ENCODE data around the gene MBP.

MBP gene

DNA sequence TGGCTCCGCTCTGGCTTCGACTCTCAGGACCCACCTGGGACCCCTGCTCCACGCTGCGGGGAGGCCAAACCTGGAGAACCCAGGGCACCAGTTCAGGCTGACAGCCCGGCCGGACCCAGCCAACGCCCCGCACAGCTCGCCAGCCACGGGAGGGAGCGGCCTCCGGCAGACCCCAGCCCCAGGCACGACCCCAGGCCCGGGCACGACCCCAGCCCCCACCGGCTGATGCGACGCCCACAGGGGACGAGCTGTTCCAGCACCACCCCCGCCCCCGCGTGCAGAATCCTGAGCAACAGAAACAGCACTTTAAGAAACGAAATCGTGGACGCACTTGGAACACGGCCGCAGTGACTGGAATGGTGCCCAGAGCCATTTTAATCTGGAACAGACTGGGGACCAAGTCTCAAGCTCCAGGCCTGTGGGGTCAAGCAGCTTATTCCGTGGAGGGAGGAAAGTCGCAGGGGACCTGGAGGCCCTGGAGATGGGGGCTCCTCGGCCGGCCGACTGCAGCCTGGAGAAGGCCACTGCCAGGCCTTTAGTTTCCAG is 74.2 kb downstream of the MBP start:
- Mint-ChIP-seq H3K9me3 (no peaks in the 10 kb centered on the region), H3K27me3 (ENCODE audit: low read depth, poor library complexity) (peaks cover 17% of the 10 kb centered on the region), H3K27ac (no peak overlapping the region), H3K4me3 (no peak overlapping the region), H3K36me3 (ENCODE audit: low read depth) (no peaks in the 10 kb centered on the region), H3K4me1 (peaks cover 61% of the 10 kb centered on the region)
- TF ChIP-seq, protein P1, sequence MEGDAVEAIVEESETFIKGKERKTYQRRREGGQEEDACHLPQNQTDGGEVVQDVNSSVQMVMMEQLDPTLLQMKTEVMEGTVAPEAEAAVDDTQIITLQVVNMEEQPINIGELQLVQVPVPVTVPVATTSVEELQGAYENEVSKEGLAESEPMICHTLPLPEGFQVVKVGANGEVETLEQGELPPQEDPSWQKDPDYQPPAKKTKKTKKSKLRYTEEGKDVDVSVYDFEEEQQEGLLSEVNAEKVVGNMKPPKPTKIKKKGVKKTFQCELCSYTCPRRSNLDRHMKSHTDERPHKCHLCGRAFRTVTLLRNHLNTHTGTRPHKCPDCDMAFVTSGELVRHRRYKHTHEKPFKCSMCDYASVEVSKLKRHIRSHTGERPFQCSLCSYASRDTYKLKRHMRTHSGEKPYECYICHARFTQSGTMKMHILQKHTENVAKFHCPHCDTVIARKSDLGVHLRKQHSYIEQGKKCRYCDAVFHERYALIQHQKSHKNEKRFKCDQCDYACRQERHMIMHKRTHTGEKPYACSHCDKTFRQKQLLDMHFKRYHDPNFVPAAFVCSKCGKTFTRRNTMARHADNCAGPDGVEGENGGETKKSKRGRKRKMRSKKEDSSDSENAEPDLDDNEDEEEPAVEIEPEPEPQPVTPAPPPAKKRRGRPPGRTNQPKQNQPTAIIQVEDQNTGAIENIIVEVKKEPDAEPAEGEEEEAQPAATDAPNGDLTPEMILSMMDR (IDR thresholded peaks at IDR 0.05), result no peak
- no peak for DNase-seq

DNA sequence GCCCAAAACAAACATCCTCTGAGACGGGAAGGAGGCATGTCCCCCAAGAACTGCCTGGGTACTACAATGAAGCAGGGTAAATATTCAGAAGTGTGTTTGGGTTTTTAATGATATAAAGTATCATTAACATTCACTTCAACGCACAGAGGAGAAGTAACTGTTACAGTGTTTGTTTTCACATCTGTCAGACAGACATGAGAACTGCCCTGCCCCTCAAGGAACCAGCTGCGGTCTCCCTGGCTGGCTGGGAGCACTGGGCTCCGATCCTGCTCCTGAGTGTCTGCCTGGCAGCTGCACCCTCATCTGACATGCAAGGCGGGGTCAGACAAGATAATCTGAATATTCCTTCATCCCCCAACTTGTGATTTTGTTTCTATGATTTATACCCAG is 75.6 kb downstream of the MBP start:
- no peaks in the 10 kb centered on the region for H3K36me3 Mint-ChIP-seq (ENCODE audit: low read depth)
- H3K27ac Mint-ChIP-seq, result peak overlapping the region; percentile 41
- no peaks in the 10 kb centered on the region for H3K9me3 Mint-ChIP-seq
- TF ChIP-seq, protein P1 (IDR thresholded peaks at IDR 0.05), result no peak
- H3K27me3 Mint-ChIP-seq (ENCODE audit: low read depth, poor library complexity), result peaks cover 14% of the 10 kb centered on the region
- no peak for DNase-seq
- H3K4me1 Mint-ChIP-seq, result peaks cover 60% of the 10 kb centered on the region
- peak overlapping the region; percentile 61 for H3K4me3 Mint-ChIP-seq

DNA sequence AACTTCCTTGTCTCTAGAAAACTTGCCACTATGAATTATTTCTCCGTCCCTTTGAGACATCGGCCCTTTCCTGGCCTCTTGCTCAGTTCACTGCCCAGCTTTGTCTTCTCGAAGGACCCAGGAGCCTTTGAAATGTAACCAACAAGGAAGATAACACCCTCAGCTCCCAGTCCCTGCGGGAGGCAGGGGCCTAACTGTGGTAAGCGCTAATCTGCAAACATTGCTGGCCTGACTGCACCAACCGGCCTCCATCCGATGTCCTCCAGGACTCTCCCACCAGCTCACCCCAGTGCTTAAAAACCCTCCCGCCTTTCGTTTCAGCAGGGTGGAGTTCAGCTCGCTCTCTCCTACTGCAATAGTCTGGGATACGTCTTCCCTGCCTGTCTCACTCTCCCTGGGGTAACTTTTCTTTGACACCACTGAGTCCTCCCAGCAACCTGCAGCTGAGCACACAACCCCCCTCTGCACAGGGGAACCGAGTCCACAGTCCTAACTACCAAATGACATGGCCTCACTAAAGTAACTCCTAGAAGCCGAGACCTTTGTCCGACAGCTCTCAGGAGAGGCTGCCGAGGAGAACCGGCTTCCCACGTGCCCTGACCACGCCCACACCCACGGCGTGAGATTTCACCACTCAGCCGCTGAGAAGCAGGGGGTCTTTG is 76.1 kb downstream of the MBP start:
- no peaks in the 10 kb centered on the region for H3K36me3 Mint-ChIP-seq (ENCODE audit: low read depth)
- H3K27ac Mint-ChIP-seq, result peak overlapping the region; percentile 41
- peaks cover 55% of the 10 kb centered on the region for H3K4me1 Mint-ChIP-seq
- peaks cover 14% of the 10 kb centered on the region for H3K27me3 Mint-ChIP-seq (ENCODE audit: low read depth, poor library complexity)
- no peaks in the 10 kb centered on the region for H3K9me3 Mint-ChIP-seq
- TF ChIP-seq, protein P1 (IDR thresholded peaks at IDR 0.05), result no peak
- DNase-seq, result no peak
- peak overlapping the region; percentile 61 for H3K4me3 Mint-ChIP-seq

DNA sequence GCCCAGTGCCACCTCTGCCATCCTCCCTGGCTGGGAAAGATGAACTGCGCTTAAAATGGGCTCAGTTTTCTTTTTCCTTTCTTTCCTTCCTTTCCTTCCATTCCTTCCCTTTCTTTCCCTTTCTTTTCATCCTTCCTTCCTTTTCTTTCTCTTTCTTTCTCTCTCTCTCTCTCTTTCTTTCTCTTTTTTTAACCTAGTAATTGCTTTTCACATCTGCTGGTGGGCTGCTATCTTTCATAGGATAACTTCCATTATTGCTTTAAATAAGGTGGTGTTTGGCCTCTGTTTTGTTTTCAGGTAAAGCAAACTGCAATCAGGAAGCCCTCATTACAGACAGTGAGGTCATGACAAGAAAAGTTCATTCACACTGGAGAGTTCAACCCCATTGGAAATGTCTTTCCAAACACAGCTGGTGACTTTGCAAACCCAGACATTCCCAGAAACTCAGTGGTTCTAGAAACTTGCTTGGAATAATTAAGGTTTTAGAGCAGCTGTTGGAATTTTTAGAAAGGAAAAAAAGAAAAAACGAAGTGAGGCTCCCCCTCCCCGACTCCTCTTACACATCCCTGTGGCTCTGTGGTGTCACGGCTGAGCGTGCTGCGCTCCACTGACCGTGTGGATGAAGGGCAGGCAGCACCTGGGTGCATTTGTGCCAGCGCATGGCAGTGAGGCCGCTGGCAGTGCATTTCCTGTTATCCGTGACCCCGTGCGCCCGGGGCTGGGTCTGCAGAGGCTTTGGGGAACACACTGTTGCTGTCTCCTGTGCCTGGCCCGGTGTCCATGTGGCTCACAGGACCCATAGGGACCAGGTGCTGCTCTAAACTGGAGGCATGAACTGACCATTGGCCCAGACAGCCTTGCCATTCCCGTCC is 76.9 kb downstream of the MBP start:
- no peaks in the 10 kb centered on the region for H3K9me3 Mint-ChIP-seq
- H3K27ac Mint-ChIP-seq, result peak overlapping the region; percentile 65
- peak overlapping the region; percentile 5 for H3K4me3 Mint-ChIP-seq

DNA sequence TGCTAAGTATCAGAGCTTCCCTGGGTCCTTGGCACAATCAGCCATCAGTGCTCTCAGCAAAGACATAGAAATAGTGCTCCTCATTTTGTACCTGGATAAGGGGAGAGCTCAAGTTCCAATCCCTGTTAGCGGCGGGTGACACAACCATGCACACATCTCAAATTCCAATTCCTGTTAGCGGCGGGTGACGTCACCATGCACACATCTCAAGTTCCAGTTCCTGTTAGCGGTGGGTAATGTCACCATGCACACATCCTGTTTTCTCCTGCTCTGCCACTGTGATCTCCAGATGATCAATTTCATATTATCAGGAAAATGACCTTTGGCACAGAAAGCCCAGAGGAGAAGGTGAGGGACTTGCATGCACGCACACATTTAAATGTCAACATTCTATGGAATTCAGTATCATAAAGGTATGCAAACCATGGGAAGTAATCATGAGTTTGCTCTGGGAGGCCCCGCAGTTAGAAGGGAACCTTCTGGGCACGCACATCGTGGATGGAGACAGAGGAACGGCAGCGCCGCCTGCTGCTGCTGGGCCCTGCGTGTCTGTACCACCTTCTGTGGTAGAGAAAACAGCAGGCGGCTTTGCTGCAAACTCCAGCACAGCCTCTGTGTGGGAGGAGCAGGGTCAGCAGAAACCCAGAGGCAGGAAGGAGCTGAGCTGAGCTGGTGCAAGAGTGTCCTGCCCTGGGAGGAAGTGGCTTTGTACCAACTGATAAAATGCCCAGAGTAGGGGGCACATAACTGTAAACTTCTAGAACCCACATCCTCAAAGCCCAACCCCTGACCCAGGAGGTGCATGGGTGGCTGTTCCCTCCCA is 77.8 kb downstream of the MBP start:
- TF ChIP-seq, protein P1 (IDR thresholded peaks at IDR 0.05), result peak; percentile 43
- no peak overlapping the region for H3K27ac Mint-ChIP-seq
- H3K9me3 Mint-ChIP-seq, result no peaks in the 10 kb centered on the region
- H3K27me3 Mint-ChIP-seq (ENCODE audit: low read depth, poor library complexity), result peaks cover 14% of the 10 kb centered on the region
- H3K36me3 Mint-ChIP-seq (ENCODE audit: low read depth), result no peaks in the 10 kb centered on the region
- DNase-seq, result peak; percentile 65
- peaks cover 50% of the 10 kb centered on the region for H3K4me1 Mint-ChIP-seq
- H3K4me3 Mint-ChIP-seq, result no peak overlapping the region

More for the DNA sequence above, 76.9 kb downstream of the MBP start:
- peaks cover 14% of the 10 kb centered on the region for H3K27me3 Mint-ChIP-seq (ENCODE audit: low read depth, poor library complexity)
- TF ChIP-seq, protein P1 (IDR thresholded peaks at IDR 0.05), result no peak
- H3K4me1 Mint-ChIP-seq, result peaks cover 50% of the 10 kb centered on the region
- H3K36me3 Mint-ChIP-seq (ENCODE audit: low read depth), result no peaks in the 10 kb centered on the region
- no peak for DNase-seq
